Endodermal cell (in vitro differentiated cells): Measurements from ENCODE around the gene SMAD7. TPM values are rescaled to one million over a fixed set of nuclear protein-coding genes. Genes with fewer than 3 reads are reported as not detected.

ENCODE experiments used
- DNase-seq: peaks from one replicate; pipeline ENCODE4 v3.0.0-alpha.2; 2017
- H3K27ac ChIP-seq: 2 replicates; pipeline ENCODE4 v1.5.1; 2013; ENCODE audit warnings: mild to moderate bottlenecking, low read depth, low read length, moderate library complexity
- H3K27me3 ChIP-seq: 2 replicates; pipeline ENCODE4 v1.6.1; 2013; ENCODE audit warnings: mild to moderate bottlenecking, low read length, moderate library complexity; ENCODE audit not compliant: insufficient read depth, control insufficient read depth, poor library complexity, severe bottlenecking
- H3K36me3 ChIP-seq: 2 replicates; pipeline ENCODE4 v1.7.0; 2013; ENCODE audit warnings: mild to moderate bottlenecking, low read length, moderate library complexity; ENCODE audit not compliant: control insufficient read depth, insufficient read depth
- H3K4me1 ChIP-seq: one replicate; pipeline ENCODE4 v1.7.0; 2013; ENCODE audit warnings: low read length; ENCODE audit not compliant: control insufficient read depth, insufficient read depth
- H3K4me3 ChIP-seq: 2 replicates; pipeline ENCODE4 v1.5.1; 2013; ENCODE audit warnings: mild to moderate bottlenecking, low read length, moderate library complexity
- H3K9ac ChIP-seq: 2 replicates; pipeline ENCODE4 v1.6.1; 2013; ENCODE audit warnings: mild to moderate bottlenecking, low read length, moderate library complexity; ENCODE audit not compliant: poor library complexity, severe bottlenecking; ENCODE audit errors: extremely low read depth
- H3K9me3 ChIP-seq: 2 replicates; pipeline ENCODE4 v1.6.1; 2013; ENCODE audit warnings: mild to moderate bottlenecking, low read length, moderate library complexity; ENCODE audit not compliant: control insufficient read depth
- H3K27ac Mint-ChIP-seq: 2 replicates; pipeline ENCODE4 v1.8.0; 2020; ENCODE audit warnings: mixed read lengths
- H3K27me3 Mint-ChIP-seq: 2 replicates; pipeline ENCODE4 v1.8.0; 2021; ENCODE audit warnings: mild to moderate bottlenecking, mixed read lengths; ENCODE audit not compliant: insufficient read depth
- H3K36me3 Mint-ChIP-seq: 2 replicates; pipeline ENCODE4 v1.8.0; 2020; ENCODE audit warnings: low read depth, mixed read lengths
- H3K4me1 Mint-ChIP-seq: 2 replicates; pipeline ENCODE4 v1.8.0; 2020; ENCODE audit warnings: mixed read lengths
- H3K4me3 Mint-ChIP-seq: 2 replicates; pipeline ENCODE4 v1.8.0; 2020; ENCODE audit warnings: mild to moderate bottlenecking, moderate library complexity, mixed read lengths
- H3K9me3 Mint-ChIP-seq: 2 replicates; pipeline ENCODE4 v1.8.0; 2020; ENCODE audit warnings: mild to moderate bottlenecking, mixed read lengths
- WGBS, 2 experiments: methylation state at CpG; one replicate each; pipeline versions ENCODE4 v1.1.5 to v1.1.7; 2013; ENCODE audit warnings: missing lambda C conversion rate in 2 of 2, mixed read lengths in 1 of 2; ENCODE audit not compliant: insufficient coverage in 1 of 2, insufficient read length in 1 of 2; 5-methylcytosine and 5-hydroxymethylcytosine counted together
- total RNA-seq, 2 donors: library from RNA; stranded (reverse); fragmentation: NEBNext Ultra II Directional in 1 of 2; extraction: Animal tissue kit (Norgen Biotek cat#: 25700) in 1 of 2; gene quantifications; 2 replicates in 1 of 2; 3 replicates in 1 of 2; pipeline ENCODE4 v1.2.1, GENCODE V29; 2021
- TF ChIP-seq, protein P1 (sequence below): fragments of 200-600 bp; sonication (generic); conservative IDR thresholded peaks from 2 replicates; pipeline ENCODE4 v1.5.0; 2021; ENCODE audit warnings: antibody characterized with exemption, mild to moderate bottlenecking

Gene SMAD7
- total RNA-seq, 2 donors from 2014 or later = 52.4 to 67.4 TPM

DNA sequence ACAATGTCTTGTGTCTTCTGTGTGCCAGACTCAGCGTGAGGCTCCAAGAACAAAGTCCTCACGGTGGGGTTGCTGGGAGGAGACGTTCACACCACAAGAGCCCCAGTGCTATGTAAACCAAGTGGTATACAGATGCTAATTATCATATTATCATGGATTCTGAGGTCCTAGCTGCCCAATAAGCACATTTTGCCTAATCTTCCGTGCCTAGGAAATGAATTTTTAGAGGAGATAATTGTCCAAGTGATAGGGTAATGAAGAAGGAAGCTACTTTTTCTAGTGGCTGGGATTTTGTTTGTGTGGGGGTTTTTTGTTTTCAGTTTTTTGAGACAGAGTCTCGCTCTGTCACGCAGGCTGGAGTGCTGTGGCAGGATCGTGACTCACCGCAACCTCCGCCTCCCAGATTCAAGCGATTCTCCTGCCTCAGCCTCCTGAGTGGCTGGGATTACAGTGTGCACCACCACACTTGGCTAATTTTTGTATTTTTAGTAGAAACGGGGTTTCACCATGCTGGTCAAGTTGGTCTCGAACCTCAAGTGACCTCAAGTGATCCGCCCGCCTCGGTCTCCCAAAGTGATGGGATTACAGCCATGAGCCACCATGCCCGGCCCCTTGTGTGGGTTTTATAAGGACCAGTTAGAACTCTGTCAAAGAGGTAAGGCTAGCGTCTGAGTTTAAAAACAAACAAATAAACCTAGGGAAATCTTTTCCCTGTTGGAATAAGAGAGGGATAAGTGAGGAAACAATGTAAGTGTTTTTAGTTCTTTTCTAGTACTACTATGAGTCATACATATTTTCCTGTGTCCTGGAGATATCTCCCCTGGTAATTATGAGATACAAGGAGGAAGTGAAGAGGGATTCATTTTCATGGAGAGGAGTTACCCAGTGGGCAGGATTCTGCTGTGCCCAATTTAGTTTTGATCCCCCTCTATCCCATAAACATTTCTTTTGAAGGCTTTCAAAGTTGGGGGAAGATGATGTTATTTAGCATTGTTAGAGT, 9.5 kb upstream of the SMAD7 start:
- peaks cover 5% of the 10 kb centered on the region for H3K36me3 Mint-ChIP-seq
- H3K27me3 Mint-ChIP-seq = peaks cover 1% of the 10 kb centered on the region
- H3K9me3 ChIP-seq = no peaks in the 10 kb centered on the region
- H3K4me1 Mint-ChIP-seq = peaks cover 67% of the 10 kb centered on the region
- 6 to 15% methylated on average over 13 to 17 of the region's 17 CpGs for whole genome bisulfite sequencing, 2 experiments
- TF ChIP-seq, protein P1, sequence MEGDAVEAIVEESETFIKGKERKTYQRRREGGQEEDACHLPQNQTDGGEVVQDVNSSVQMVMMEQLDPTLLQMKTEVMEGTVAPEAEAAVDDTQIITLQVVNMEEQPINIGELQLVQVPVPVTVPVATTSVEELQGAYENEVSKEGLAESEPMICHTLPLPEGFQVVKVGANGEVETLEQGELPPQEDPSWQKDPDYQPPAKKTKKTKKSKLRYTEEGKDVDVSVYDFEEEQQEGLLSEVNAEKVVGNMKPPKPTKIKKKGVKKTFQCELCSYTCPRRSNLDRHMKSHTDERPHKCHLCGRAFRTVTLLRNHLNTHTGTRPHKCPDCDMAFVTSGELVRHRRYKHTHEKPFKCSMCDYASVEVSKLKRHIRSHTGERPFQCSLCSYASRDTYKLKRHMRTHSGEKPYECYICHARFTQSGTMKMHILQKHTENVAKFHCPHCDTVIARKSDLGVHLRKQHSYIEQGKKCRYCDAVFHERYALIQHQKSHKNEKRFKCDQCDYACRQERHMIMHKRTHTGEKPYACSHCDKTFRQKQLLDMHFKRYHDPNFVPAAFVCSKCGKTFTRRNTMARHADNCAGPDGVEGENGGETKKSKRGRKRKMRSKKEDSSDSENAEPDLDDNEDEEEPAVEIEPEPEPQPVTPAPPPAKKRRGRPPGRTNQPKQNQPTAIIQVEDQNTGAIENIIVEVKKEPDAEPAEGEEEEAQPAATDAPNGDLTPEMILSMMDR = no peak
- H3K27ac Mint-ChIP-seq = peak overlapping the region; percentile 97
- H3K9ac ChIP-seq = peak overlapping the region; percentile 68
- H3K4me1 ChIP-seq = peaks cover 18% of the 10 kb centered on the region
- H3K27me3 ChIP-seq = no peaks in the 10 kb centered on the region
- peak overlapping the region; percentile 69 for H3K27ac ChIP-seq
- H3K36me3 ChIP-seq = no peaks in the 10 kb centered on the region
- H3K4me3 Mint-ChIP-seq = peak overlapping the region; percentile 35
- DNase-seq = peak; percentile 97
- H3K9me3 Mint-ChIP-seq = no peaks in the 10 kb centered on the region
- peak overlapping the region; percentile 39 for H3K4me3 ChIP-seq

DNA sequence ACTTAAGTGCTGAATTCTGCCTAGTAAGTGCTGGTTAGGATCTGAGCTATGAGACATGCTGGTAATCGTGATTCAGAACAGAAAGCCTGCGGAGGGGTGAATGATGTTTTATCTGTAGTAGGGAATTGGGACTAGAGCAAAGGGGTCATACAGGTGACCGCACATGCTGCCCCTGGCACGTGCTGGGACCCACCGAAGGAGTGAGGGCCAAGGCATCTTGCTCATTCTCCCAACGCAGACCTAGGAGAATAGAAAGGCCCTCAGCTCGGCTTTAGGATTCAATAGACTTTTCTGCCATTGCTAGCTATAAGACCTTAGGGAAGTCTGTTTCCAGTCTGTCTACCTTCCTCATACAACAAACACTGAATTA, 8.8 kb upstream of the SMAD7 start:
- peaks cover 5% of the 10 kb centered on the region for H3K36me3 Mint-ChIP-seq

DNA sequence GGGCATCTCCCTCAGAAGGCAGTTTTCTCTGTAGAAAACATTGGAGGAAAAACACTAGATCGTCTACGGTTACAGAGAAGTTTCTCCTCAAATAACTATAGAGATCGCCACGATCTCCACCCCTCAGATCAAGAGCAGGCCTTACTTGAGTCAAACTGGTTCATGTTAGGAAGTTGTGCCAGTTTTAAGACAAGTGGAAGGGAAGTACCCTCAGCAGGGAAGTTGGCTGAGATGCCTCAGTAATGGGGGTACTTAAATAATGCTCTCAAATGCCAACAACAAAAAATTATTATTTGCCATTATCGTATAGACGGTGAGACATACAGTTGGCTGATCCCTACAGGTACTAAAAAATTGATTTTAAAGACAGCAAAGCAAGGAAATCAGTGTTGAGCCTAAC, 8.2 kb upstream of the SMAD7 start:
- Histone ChIP-seq H3K36me3 (no peaks in the 10 kb centered on the region), H3K9ac (peak overlapping the region; percentile 58), H3K27ac (peak overlapping the region; percentile 69), H3K4me1 (peaks cover 23% of the 10 kb centered on the region), H3K9me3 (no peaks in the 10 kb centered on the region), H3K4me3 (peak overlapping the region; percentile 64), H3K27me3 (no peaks in the 10 kb centered on the region)
- Mint-ChIP-seq H3K27ac (peak overlapping the region; percentile 97), H3K4me1 (peaks cover 70% of the 10 kb centered on the region), H3K36me3 (no peaks in the 10 kb centered on the region), H3K4me3 (no peak overlapping the region), H3K9me3 (no peaks in the 10 kb centered on the region), H3K27me3 (peaks cover 1% of the 10 kb centered on the region)
- TF ChIP-seq, protein P1 = no peak
- WGBS, 2 experiments = 80 to 93% methylated on average over 2 to 6 of the region's 6 CpGs
- peak; percentile 51 for DNase-seq

More for the DNA sequence above, 8.8 kb upstream of the SMAD7 start:
- Mint-ChIP-seq H3K9me3 (no peaks in the 10 kb centered on the region), H3K4me1 (peaks cover 70% of the 10 kb centered on the region), H3K27me3 (peaks cover 1% of the 10 kb centered on the region), H3K4me3 (peak overlapping the region; percentile 35), H3K27ac (peak overlapping the region; percentile 97)
- H3K9me3 ChIP-seq = no peaks in the 10 kb centered on the region
- no peak for DNase-seq
- 3 to 8% methylated on average over 7 of the region's 7 CpGs for WGBS, 2 experiments
- peak overlapping the region; percentile 69 for H3K27ac ChIP-seq
- no peaks in the 10 kb centered on the region for H3K36me3 ChIP-seq
- H3K9ac ChIP-seq = peak overlapping the region; percentile 58
- peaks cover 18% of the 10 kb centered on the region for H3K4me1 ChIP-seq
- TF ChIP-seq, protein P1 = no peak
- peak overlapping the region; percentile 64 for H3K4me3 ChIP-seq
- no peaks in the 10 kb centered on the region for H3K27me3 ChIP-seq
